ENCODE measurements around the gene NAA80.

DNA sequence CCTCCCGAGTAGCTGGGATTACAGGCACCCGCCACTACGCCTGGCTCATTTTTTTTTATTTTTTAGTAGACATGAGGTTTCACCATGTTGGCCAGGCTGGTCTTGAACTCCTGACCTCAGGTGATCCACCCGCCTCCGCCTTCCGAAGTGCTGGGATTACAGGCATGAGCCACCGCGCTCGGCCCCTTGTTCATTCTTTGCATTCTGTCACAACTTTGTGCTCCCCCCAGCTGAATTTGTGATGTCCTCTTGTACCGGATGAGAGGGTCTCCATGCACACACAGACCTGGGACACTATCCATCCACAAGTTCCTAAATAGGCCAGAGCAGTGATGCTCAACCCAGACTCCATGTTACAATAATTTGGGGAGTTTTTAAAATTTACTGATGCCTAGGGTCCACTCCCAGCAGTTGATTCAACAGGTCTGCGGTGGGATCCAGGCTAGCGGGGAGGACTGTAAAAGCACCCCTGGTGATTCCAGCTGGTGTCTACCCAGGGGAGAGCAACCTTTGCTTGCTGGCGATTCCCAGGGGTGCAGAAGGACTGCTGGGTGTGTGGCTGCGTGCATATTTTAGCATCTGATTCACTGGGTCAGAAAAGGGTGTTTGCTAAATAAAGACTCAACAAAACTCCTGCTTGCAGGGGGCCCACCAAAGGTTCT is 40.4 kb upstream of the NAA80 start:
- TF ChIP-seq POLR2A (IDR thresholded peaks at IDR 0.05; ENCODE audit: low read length) (no peak), GATA1 (IDR thresholded peaks at IDR 0.05; ENCODE audit: low read depth, low read length) (no peak)

All from erythroblast (primary cell).